Measurements from ENCODE around the gene TMEM8B. TPM values are rescaled to one million over a fixed set of nuclear protein-coding genes. Genes with fewer than 3 reads are reported as not detected.

TMEM8B gene
- total RNA-seq, 1 experiment from 2014 or later = 7.2 TPM

DNA sequence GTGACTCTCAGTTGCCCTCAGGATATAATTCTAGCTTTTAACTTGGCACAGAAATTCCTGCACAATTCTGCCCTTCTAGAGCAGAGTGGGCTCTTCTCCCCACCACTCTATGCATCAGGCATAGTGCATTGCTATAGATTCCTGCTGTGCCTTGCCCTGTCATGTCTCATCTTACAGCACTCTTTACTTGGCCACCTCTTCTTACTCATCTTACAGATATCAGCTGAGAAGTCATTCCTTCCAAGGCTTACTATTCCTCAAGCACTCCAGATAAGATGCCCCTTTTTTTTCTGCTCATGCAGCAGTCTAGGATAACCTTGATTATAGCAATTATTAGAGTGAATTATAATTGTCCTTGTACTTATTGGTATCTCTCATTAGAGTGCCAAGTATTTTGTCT, 6.1 kb upstream of the TMEM8B start:
- no peak overlapping the region for H2AFZ ChIP-seq (ENCODE audit: low read depth, low read length, poor library complexity, severe bottlenecking)
- DNase-seq (ENCODE audit: low read depth, low spot score) = no peak

More for the DNA sequence above, 6.1 kb upstream of the TMEM8B start:
- no peak overlapping the region for H3K4me3 ChIP-seq (replicated peaks in 1 of 2; ENCODE audit: low read depth in 1 of 2, low read length in 2 of 2)
- TF ChIP-seq RAD21 (IDR thresholded peaks at IDR 0.05; ENCODE audit: low read depth) (no peak), EZH2 (IDR thresholded peaks at IDR 0.05) (no peak), POLR2A (IDR thresholded peaks at IDR 0.05; ENCODE audit: borderline replicate concordance, extremely low read depth, insufficient read depth, insufficient read length) (no peak), EZH2phosphoT487 (IDR thresholded peaks at IDR 0.05; ENCODE audit: borderline replicate concordance) (no peak), JUND (IDR thresholded peaks at IDR 0.05) (no peak), POLR2AphosphoS5 (IDR thresholded peaks at IDR 0.05; ENCODE audit: low read depth, low read length) (no peak), FOSL1 (IDR thresholded peaks at IDR 0.05; ENCODE audit: low read depth) (no peak), EGR1 (IDR thresholded peaks at IDR 0.05; ENCODE audit: low read depth) (no peak), TCF7L2 (IDR thresholded peaks at IDR 0.05; ENCODE audit: borderline replicate concordance, extremely low read depth, insufficient read depth, insufficient read length) (no peak), CBX3 (IDR thresholded peaks at IDR 0.05; ENCODE audit: low read depth) (no peak), ZNF274 (IDR thresholded peaks at IDR 0.05; ENCODE audit: low read depth, low read length) (no peak)
- TF ChIP-seq, protein P1, sequence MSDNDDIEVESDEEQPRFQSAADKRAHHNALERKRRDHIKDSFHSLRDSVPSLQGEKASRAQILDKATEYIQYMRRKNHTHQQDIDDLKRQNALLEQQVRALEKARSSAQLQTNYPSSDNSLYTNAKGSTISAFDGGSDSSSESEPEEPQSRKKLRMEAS (IDR thresholded peaks at IDR 0.05) = no peak
- TF ChIP-seq, protein P2, sequence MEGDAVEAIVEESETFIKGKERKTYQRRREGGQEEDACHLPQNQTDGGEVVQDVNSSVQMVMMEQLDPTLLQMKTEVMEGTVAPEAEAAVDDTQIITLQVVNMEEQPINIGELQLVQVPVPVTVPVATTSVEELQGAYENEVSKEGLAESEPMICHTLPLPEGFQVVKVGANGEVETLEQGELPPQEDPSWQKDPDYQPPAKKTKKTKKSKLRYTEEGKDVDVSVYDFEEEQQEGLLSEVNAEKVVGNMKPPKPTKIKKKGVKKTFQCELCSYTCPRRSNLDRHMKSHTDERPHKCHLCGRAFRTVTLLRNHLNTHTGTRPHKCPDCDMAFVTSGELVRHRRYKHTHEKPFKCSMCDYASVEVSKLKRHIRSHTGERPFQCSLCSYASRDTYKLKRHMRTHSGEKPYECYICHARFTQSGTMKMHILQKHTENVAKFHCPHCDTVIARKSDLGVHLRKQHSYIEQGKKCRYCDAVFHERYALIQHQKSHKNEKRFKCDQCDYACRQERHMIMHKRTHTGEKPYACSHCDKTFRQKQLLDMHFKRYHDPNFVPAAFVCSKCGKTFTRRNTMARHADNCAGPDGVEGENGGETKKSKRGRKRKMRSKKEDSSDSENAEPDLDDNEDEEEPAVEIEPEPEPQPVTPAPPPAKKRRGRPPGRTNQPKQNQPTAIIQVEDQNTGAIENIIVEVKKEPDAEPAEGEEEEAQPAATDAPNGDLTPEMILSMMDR (IDR thresholded peaks at IDR 0.05 in 2 of 3, conservative IDR thresholded peaks at IDR 0.05 in 1 of 3; ENCODE audit: borderline replicate concordance in 1 of 3, insufficient read depth in 1 of 3, low read depth in 2 of 3, low read length in 2 of 3) = no peak
- TF ChIP-seq, protein P3, sequence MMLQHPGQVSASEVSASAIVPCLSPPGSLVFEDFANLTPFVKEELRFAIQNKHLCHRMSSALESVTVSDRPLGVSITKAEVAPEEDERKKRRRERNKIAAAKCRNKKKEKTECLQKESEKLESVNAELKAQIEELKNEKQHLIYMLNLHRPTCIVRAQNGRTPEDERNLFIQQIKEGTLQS (IDR thresholded peaks at IDR 0.05) = no peak
- TF ChIP-seq, protein P4, sequence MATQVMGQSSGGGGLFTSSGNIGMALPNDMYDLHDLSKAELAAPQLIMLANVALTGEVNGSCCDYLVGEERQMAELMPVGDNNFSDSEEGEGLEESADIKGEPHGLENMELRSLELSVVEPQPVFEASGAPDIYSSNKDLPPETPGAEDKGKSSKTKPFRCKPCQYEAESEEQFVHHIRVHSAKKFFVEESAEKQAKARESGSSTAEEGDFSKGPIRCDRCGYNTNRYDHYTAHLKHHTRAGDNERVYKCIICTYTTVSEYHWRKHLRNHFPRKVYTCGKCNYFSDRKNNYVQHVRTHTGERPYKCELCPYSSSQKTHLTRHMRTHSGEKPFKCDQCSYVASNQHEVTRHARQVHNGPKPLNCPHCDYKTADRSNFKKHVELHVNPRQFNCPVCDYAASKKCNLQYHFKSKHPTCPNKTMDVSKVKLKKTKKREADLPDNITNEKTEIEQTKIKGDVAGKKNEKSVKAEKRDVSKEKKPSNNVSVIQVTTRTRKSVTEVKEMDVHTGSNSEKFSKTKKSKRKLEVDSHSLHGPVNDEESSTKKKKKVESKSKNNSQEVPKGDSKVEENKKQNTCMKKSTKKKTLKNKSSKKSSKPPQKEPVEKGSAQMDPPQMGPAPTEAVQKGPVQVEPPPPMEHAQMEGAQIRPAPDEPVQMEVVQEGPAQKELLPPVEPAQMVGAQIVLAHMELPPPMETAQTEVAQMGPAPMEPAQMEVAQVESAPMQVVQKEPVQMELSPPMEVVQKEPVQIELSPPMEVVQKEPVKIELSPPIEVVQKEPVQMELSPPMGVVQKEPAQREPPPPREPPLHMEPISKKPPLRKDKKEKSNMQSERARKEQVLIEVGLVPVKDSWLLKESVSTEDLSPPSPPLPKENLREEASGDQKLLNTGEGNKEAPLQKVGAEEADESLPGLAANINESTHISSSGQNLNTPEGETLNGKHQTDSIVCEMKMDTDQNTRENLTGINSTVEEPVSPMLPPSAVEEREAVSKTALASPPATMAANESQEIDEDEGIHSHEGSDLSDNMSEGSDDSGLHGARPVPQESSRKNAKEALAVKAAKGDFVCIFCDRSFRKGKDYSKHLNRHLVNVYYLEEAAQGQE (IDR thresholded peaks at IDR 0.05; ENCODE audit: low read depth) = no peak
- TF ChIP-seq, protein P5, sequence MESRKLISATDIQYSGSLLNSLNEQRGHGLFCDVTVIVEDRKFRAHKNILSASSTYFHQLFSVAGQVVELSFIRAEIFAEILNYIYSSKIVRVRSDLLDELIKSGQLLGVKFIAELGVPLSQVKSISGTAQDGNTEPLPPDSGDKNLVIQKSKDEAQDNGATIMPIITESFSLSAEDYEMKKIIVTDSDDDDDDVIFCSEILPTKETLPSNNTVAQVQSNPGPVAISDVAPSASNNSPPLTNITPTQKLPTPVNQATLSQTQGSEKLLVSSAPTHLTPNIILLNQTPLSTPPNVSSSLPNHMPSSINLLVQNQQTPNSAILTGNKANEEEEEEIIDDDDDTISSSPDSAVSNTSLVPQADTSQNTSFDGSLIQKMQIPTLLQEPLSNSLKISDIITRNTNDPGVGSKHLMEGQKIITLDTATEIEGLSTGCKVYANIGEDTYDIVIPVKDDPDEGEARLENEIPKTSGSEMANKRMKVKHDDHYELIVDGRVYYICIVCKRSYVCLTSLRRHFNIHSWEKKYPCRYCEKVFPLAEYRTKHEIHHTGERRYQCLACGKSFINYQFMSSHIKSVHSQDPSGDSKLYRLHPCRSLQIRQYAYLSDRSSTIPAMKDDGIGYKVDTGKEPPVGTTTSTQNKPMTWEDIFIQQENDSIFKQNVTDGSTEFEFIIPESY (IDR thresholded peaks at IDR 0.05; ENCODE audit: extremely low read depth, insufficient replicate concordance, low read length) = no peak
- no peak for ATAC-seq
- H3K27ac ChIP-seq (ENCODE audit: low read depth, low read length) = no peak overlapping the region
- H3K4me2 ChIP-seq (ENCODE audit: low read length) = no peak overlapping the region
- H3K9me3 ChIP-seq (ENCODE audit: control insufficient read depth in 1 of 2, insufficient read depth in 1 of 2, low read depth in 1 of 2, low read length in 2 of 2) = no peaks in the 10 kb centered on the region
- H3K4me1 ChIP-seq (ENCODE audit: control insufficient read depth in 1 of 2, insufficient read depth in 2 of 2, low read length in 2 of 2) = peaks cover 0 to 6% of the 10 kb centered on the region in 2 experiments; a peak in 2 of 4 replicates
- no peaks in the 10 kb centered on the region for H4K20me1 ChIP-seq (ENCODE audit: insufficient read depth)
- intact Hi-C loops (cut with micrococcal nuclease) = no loop called here
- RAD21 ChIA-PET (ENCODE audit: low non-redundant PET in 1 of 2, low total read pairs in 2 of 2, uncharacterized antibody in 2 of 2, unreplicated experiment in 2 of 2) = no interaction called here
- no peaks in the 10 kb centered on the region for H3K79me2 ChIP-seq (ENCODE audit: insufficient read depth, low read length)
- no TSS peak for BruUV-seq (replicated peaks)
- POLR2A ChIA-PET = no interaction called here
- H3K9ac ChIP-seq (ENCODE audit: low read length) = no peak overlapping the region
- H3K9me2 ChIP-seq (ENCODE audit: insufficient read depth) = no peaks in the 10 kb centered on the region
- CTCF ChIA-PET = no interaction called here
- H3K36me3 ChIP-seq (ENCODE audit: control insufficient read depth in 1 of 2, insufficient read depth in 2 of 2, low read length in 2 of 2) = no peaks in the 10 kb centered on the region
- no peaks in the 10 kb centered on the region for H3K27me3 ChIP-seq (ENCODE audit: insufficient read depth, low read length)
